Heart left ventricle (tissue), 13 donors: Measurements from ENCODE around the gene MUC7.

Experiments
- POLR2A ChIP-seq, 2 donors: fragments of 450-650 bp; IDR thresholded peaks; one replicate each; pipeline ENCODE4 v1.6.1; 2017; ENCODE audit warnings: antibody characterized with exemption in 2 of 2, mild to moderate bottlenecking in 2 of 2, moderate library complexity in 2 of 2
- TF ChIP-seq, protein P1 (sequence below), 12 donors: fragments of 200-600 bp; sonication (generic) in 4 of 12; IDR thresholded peaks; one replicate each; pipeline versions ENCODE4 v1.5.0 to v1.8.0; 2018 to 2022; ENCODE audit warnings: antibody characterized with exemption in 12 of 12, mild to moderate bottlenecking in 5 of 12
- donor health status: ischemic (EF 13 %, LVEDD 7.1; RV severe dilation, severe dysfunction).
- donor health status: DM: no; HTN: yes; CAD: no.
- donor health status: DM: no; HTN: no; CAD: no.
- donor health status: ischemic (EF 25% LVEDD 6.9; RV normal size, moderate dysfunction).
- donor health status: ischemic (EF 25% LVEDD 5.7; RV mildly dilated, moderate dysfunction).
- donor health status: ischemic (EF 35%, LVEDD 5.7; RV mildly dilated, moderate dysfunction).
- donor health status: nonischemic (EF 11% LVEDD 7.7; RV severe dilation, severe dysfunction).
- donor health status: DM: yes; HTN: yes; CAD: no.
- donor health status: PGD.
- donor health status: ischemic (EF 29% LVEDD 5.4; RV normal size, mild dysfunction).
- donor health status: nonischemic (EF 23%, LVEDD 6.1; RV moderate dilation, normal function).

DNA sequence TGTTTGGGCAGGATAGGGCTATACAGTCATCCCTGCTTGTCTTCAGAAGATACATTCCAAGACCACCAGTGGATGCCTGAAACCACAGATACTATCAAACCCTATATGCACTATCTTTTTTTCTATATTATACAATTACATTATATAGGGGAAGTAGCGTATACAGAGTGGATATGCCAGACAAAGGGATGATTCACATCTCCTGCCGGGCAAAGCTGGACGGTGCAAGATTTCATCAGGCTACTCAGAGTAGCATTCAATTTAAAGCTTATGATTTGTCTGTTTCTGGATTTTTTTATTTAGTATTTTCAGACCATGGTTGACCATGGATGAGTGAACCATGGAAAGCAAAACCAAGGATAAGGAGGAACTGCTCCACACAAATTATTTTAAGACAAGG, 39.4 kb downstream of the MUC7 start:
- TF ChIP-seq, protein P1, sequence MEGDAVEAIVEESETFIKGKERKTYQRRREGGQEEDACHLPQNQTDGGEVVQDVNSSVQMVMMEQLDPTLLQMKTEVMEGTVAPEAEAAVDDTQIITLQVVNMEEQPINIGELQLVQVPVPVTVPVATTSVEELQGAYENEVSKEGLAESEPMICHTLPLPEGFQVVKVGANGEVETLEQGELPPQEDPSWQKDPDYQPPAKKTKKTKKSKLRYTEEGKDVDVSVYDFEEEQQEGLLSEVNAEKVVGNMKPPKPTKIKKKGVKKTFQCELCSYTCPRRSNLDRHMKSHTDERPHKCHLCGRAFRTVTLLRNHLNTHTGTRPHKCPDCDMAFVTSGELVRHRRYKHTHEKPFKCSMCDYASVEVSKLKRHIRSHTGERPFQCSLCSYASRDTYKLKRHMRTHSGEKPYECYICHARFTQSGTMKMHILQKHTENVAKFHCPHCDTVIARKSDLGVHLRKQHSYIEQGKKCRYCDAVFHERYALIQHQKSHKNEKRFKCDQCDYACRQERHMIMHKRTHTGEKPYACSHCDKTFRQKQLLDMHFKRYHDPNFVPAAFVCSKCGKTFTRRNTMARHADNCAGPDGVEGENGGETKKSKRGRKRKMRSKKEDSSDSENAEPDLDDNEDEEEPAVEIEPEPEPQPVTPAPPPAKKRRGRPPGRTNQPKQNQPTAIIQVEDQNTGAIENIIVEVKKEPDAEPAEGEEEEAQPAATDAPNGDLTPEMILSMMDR (IDR thresholded peaks at IDR 0.05), result no peak
- no peak for TF ChIP-seq POLR2A (IDR thresholded peaks at IDR 0.05)
